GM23338 (cell line): ENCODE results near the gene NOP16. TPM values are rescaled to one million over a fixed set of nuclear protein-coding genes. Genes with fewer than 3 reads are reported as not detected.

Source experiments
- ATAC-seq: fragments of 200-7000 bp; cut with Tn5 transposase; 3 replicates; pipeline ENCODE4 v1.9.1; 2020
- DNase-seq: peaks from one replicate; pipeline ENCODE4 v3.0.0-alpha.2; 2015; ENCODE audit warnings: low spot score
- H2AFZ ChIP-seq: fragments of 200-600 bp; sonication (generic); 2 replicates; pipeline ENCODE4 v1.8.0; 2016; ENCODE audit warnings: antibody characterized with exemption, mild to moderate bottlenecking, moderate library complexity
- H3F3A ChIP-seq: fragments of 200-600 bp; sonication (generic); replicated peaks from 2 replicates; pipeline ENCODE4 v1.8.0; 2017; ENCODE audit warnings: antibody characterized with exemption, mixed run types, low read depth
- H3K27ac ChIP-seq: fragments of 200-600 bp; sonication (generic); 2 replicates; pipeline ENCODE4 v1.6.1; 2016; ENCODE audit warnings: low read depth
- H3K27me3 ChIP-seq: fragments of 200-600 bp; sonication (generic); 2 replicates; pipeline ENCODE4 v1.8.0; 2016; ENCODE audit warnings: mild to moderate bottlenecking, mixed run types, moderate library complexity; ENCODE audit not compliant: insufficient read depth
- H3K36me3 ChIP-seq: fragments of 200-600 bp; sonication (generic); 2 replicates; pipeline ENCODE4 v1.8.0; 2016; ENCODE audit warnings: mild to moderate bottlenecking; ENCODE audit not compliant: insufficient read depth
- H3K4me1 ChIP-seq: fragments of 200-600 bp; sonication (generic); 2 replicates; pipeline ENCODE4 v1.8.0; 2016; ENCODE audit warnings: mild to moderate bottlenecking, moderate library complexity; ENCODE audit not compliant: insufficient read depth
- H3K4me2 ChIP-seq: fragments of 200-600 bp; sonication (generic); 2 replicates; pipeline ENCODE4 v1.7.1; 2017; ENCODE audit warnings: mixed run types
- H3K4me3 ChIP-seq: fragments of 200-600 bp; sonication (generic); 2 replicates; pipeline ENCODE4 v1.6.1; 2016; ENCODE audit warnings: mixed run types
- H3K79me2 ChIP-seq: fragments of 200-600 bp; sonication (generic); replicated peaks from 2 replicates; pipeline ENCODE4 v1.8.0; 2017; ENCODE audit warnings: mild to moderate bottlenecking; ENCODE audit not compliant: insufficient read depth
- H3K9me2 ChIP-seq: fragments of 200-600 bp; sonication (generic); 2 replicates; pipeline ENCODE4 v1.8.0; 2017; ENCODE audit not compliant: insufficient read depth
- H4K20me1 ChIP-seq: fragments of 200-600 bp; sonication (generic); replicated peaks from 2 replicates; pipeline ENCODE4 v1.8.0; 2017; ENCODE audit warnings: mild to moderate bottlenecking; ENCODE audit not compliant: insufficient read depth
- H3K27ac Mint-ChIP-seq: 2 replicates; pipeline ENCODE4 v1.8.0; 2020; ENCODE audit warnings: inconsistent platforms, mild to moderate bottlenecking, moderate library complexity, mixed read lengths
- H3K27me3 Mint-ChIP-seq: 3 replicates; pipeline ENCODE4 v1.8.0; 2022; ENCODE audit warnings: low read depth, mild to moderate bottlenecking, moderate library complexity, mixed read lengths, inconsistent platforms; ENCODE audit not compliant: insufficient read depth, poor library complexity
- H3K36me3 Mint-ChIP-seq: 3 replicates; pipeline ENCODE4 v1.8.0; 2021; ENCODE audit warnings: low read depth, mild to moderate bottlenecking, inconsistent platforms, moderate library complexity, mixed read lengths
- H3K4me1 Mint-ChIP-seq: 3 replicates; pipeline ENCODE4 v1.8.0; 2020; ENCODE audit warnings: mild to moderate bottlenecking, inconsistent platforms, mixed read lengths
- H3K4me3 Mint-ChIP-seq: 3 replicates; pipeline ENCODE4 v1.8.0; 2021; ENCODE audit warnings: moderate library complexity, mild to moderate bottlenecking, inconsistent platforms, mixed read lengths
- H3K9me3 Mint-ChIP-seq: 3 replicates; pipeline ENCODE4 v1.8.0; 2020; ENCODE audit warnings: moderate library complexity, mild to moderate bottlenecking, inconsistent platforms, mixed read lengths
- CREB1 ChIP-seq: fragments of 250-450 bp; sonication (Bioruptor Pico); IDR thresholded peaks from 2 replicates; pipeline ENCODE4 v1.5.0; 2020; ENCODE audit warnings: low read depth, mild to moderate bottlenecking, moderate library complexity
- EZH2 ChIP-seq: fragments of 200-600 bp; sonication (generic); IDR thresholded peaks from one replicate; pipeline ENCODE4 v1.8.0; 2017; ENCODE audit warnings: antibody characterized with exemption, mild to moderate bottlenecking, low read depth; ENCODE audit not compliant: unreplicated experiment
- EZH2phosphoT487 ChIP-seq: fragments of 200-600 bp; sonication (generic); IDR thresholded peaks from one replicate; pipeline ENCODE4 v1.8.1; 2018; ENCODE audit warnings: antibody characterized with exemption; ENCODE audit not compliant: unreplicated experiment
- JUNB ChIP-seq: IDR thresholded peaks from one replicate; pipeline ENCODE4 v1.6.1; 2016; ENCODE audit warnings: antibody characterized with exemption; ENCODE audit not compliant: unreplicated experiment
- POLR2AphosphoS5 ChIP-seq: IDR thresholded peaks from 2 replicates; pipeline ENCODE4 v1.6.1; 2016; ENCODE audit warnings: antibody characterized with exemption, low read depth
- STAT1 ChIP-seq: IDR thresholded peaks from one replicate; pipeline ENCODE4 v1.6.1; 2016; ENCODE audit warnings: antibody characterized with exemption; ENCODE audit not compliant: unreplicated experiment
- ZNF114 ChIP-seq: fragments of 250-450 bp; sonication (Bioruptor Pico); IDR thresholded peaks from 2 replicates; pipeline ENCODE4 v1.5.0; 2020; ENCODE audit warnings: mild to moderate bottlenecking, moderate library complexity
- ZNF331 ChIP-seq: fragments of 250-450 bp; sonication (Bioruptor Pico); IDR thresholded peaks from 2 replicates; pipeline ENCODE4 v1.5.0; 2020; ENCODE audit warnings: low read depth, mild to moderate bottlenecking, moderate library complexity
- polyA plus RNA-seq: library from polyadenylated mRNA; unstranded; fragments of >200 nt; fragmentation: Nextera tagmentation; extraction: Ambion mirVana; gene quantifications from 2 replicates; pipeline ENCODE4 v1.2.1, GENCODE V29; 2016
- total RNA-seq: library from RNA; depleted of rRNA; stranded (reverse); fragments of >200 nt; shearing (Covaris generic); gene quantifications from 2 replicates; pipeline ENCODE4 v1.2.3, GENCODE V29; 2014
- TF ChIP-seq, protein P1 (sequence below): IDR thresholded peaks from 2 replicates; pipeline ENCODE4 v1.6.1; 2016; ENCODE audit warnings: antibody characterized with exemption
- TF ChIP-seq, protein P2 (sequence below): fragments of 250-450 bp; sonication (Bioruptor Pico); IDR thresholded peaks from 2 replicates; pipeline ENCODE4 v1.5.0; 2020; ENCODE audit warnings: mild to moderate bottlenecking, moderate library complexity

The NOP16 gene
- total and polyA plus RNA-seq, 2 experiments from 2014 or later, result 43.4 to 181 TPM

DNA sequence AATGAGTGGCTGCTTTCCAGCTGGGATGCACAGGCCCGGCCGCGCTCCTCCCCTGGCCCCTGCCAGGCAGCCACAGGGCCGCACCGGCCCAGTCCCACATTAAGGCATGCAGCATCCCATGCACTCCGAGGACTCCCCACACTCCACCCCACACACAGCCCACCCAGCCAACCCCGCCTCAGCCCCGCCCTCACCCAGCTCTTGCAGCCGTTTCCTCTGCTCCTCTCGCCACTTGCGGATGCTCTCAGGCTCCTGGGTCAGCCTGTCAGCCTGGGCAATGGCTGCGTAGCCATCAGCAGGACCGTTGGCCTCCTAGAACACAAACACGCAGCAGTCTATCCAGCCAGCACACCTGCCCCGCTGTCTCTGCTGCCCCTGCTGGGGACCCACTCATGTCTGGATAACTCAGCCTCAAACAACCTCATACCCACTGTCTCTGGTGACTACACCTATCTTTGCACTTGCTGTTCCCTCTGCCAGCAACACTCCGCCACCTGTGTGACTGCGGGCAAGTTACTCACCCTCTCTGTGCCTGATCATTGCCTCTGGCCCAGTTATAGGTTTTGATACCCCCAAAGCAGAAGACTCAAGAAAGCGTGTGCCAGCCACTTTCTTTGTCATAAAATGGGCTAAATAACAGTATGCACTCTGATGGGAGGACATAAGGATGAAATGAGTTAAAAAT, 9.5 kb upstream of the NOP16 start:
- Mint-ChIP-seq H3K9me3 (no peaks in the 10 kb centered on the region), H3K27ac (no peak overlapping the region; the same call in 1 of the 2 replicates), H3K36me3 (no peaks in the 10 kb centered on the region; the same call in 2 of the 3 replicates), H3K4me1 (peaks cover 10% of the 10 kb centered on the region), H3K4me3 (no peak overlapping the region), H3K27me3 (peaks cover 6% of the 10 kb centered on the region)
- Histone ChIP-seq H3F3A (no peaks in the 10 kb centered on the region), H3K36me3 (no peaks in the 10 kb centered on the region), H3K9me2 (no peaks in the 10 kb centered on the region), H3K4me1 (no peaks in the 10 kb centered on the region), H2AFZ (no peak overlapping the region), H3K79me2 (no peaks in the 10 kb centered on the region), H3K27ac (no peak overlapping the region), H3K4me3 (no peak overlapping the region), H3K27me3 (no peaks in the 10 kb centered on the region), H4K20me1 (no peaks in the 10 kb centered on the region; the same call in 1 of the 2 replicates), H3K4me2 (no peak overlapping the region)
- TF ChIP-seq POLR2AphosphoS5 (no peak), JUNB (no peak), ZNF331 (no peak), EZH2 (no peak), ZNF114 (CRISPR knock-in tag) (no peak), EZH2phosphoT487 (no peak), STAT1 (no peak), CREB1 (no peak)
- TF ChIP-seq, protein P1, sequence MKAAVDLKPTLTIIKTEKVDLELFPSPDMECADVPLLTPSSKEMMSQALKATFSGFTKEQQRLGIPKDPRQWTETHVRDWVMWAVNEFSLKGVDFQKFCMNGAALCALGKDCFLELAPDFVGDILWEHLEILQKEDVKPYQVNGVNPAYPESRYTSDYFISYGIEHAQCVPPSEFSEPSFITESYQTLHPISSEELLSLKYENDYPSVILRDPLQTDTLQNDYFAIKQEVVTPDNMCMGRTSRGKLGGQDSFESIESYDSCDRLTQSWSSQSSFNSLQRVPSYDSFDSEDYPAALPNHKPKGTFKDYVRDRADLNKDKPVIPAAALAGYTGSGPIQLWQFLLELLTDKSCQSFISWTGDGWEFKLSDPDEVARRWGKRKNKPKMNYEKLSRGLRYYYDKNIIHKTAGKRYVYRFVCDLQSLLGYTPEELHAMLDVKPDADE, result no peak
- TF ChIP-seq, protein P2, sequence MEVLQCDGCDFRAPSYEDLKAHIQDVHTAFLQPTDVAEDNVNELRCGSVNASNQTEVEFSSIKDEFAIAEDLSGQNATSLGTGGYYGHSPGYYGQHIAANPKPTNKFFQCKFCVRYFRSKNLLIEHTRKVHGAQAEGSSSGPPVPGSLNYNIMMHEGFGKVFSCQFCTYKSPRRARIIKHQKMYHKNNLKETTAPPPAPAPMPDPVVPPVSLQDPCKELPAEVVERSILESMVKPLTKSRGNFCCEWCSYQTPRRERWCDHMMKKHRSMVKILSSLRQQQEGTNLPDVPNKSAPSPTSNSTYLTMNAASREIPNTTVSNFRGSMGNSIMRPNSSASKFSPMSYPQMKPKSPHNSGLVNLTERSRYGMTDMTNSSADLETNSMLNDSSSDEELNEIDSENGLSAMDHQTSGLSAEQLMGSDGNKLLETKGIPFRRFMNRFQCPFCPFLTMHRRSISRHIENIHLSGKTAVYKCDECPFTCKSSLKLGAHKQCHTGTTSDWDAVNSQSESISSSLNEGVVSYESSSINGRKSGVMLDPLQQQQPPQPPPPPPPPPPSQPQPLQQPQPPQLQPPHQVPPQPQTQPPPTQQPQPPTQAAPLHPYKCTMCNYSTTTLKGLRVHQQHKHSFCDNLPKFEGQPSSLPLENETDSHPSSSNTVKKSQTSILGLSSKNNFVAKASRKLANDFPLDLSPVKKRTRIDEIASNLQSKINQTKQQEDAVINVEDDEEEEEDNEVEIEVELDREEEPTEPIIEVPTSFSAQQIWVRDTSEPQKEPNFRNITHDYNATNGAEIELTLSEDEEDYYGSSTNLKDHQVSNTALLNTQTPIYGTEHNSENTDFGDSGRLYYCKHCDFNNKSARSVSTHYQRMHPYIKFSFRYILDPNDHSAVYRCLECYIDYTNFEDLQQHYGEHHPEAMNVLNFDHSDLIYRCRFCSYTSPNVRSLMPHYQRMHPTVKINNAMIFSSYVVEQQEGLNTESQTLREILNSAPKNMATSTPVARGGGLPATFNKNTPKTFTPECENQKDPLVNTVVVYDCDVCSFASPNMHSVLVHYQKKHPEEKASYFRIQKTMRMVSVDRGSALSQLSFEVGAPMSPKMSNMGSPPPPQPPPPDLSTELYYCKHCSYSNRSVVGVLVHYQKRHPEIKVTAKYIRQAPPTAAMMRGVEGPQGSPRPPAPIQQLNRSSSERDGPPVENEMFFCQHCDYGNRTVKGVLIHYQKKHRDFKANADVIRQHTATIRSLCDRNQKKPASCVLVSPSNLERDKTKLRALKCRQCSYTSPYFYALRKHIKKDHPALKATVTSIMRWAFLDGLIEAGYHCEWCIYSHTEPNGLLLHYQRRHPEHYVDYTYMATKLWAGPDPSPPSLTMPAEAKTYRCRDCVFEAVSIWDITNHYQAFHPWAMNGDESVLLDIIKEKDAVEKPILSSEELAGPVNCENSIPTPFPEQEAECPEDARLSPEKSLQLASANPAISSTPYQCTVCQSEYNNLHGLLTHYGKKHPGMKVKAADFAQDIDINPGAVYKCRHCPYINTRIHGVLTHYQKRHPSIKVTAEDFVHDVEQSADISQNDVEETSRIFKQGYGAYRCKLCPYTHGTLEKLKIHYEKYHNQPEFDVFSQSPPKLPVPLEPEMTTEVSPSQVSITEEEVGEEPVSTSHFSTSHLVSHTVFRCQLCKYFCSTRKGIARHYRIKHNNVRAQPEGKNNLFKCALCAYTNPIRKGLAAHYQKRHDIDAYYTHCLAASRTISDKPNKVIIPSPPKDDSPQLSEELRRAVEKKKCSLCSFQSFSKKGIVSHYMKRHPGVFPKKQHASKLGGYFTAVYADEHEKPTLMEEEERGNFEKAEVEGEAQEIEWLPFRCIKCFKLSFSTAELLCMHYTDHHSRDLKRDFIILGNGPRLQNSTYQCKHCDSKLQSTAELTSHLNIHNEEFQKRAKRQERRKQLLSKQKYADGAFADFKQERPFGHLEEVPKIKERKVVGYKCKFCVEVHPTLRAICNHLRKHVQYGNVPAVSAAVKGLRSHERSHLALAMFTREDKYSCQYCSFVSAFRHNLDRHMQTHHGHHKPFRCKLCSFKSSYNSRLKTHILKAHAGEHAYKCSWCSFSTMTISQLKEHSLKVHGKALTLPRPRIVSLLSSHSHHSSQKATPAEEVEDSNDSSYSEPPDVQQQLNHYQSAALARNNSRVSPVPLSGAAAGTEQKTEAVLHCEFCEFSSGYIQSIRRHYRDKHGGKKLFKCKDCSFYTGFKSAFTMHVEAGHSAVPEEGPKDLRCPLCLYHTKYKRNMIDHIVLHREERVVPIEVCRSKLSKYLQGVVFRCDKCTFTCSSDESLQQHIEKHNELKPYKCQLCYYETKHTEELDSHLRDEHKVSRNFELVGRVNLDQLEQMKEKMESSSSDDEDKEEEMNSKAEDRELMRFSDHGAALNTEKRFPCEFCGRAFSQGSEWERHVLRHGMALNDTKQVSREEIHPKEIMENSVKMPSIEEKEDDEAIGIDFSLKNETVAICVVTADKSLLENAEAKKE, result no peak
- ATAC-seq (no peak), DNase-seq (no peak)
